DND-41 (cell line): ENCODE measurements around the gene MTERF2.
A peak's percentile ranks its signal among the peaks of the same experiment; 100 is the strongest.

ENCODE experiments used
- ATAC-seq: fragments of 200-7000 bp; cut with Tn5 transposase; 3 replicates; pipeline ENCODE4 v1.9.1; 2021; ENCODE audit warnings: low read depth; ENCODE audit not compliant: insufficient read depth
- DNase-seq: peaks from one replicate; pipeline ENCODE4 v3.0.0-alpha.2; 2020
- H2AFZ ChIP-seq: 2 replicates; pipeline ENCODE4 v1.6.0; 2012; ENCODE audit warnings: low read depth, low read length
- H3K27ac ChIP-seq: 2 replicates; pipeline ENCODE4 v1.5.1; 2012; ENCODE audit warnings: low read length, inconsistent platforms
- H3K27me3 ChIP-seq: fragments of 200-600 bp; sonication (generic); 2 replicates; pipeline ENCODE4 v1.6.0; 2012; ENCODE audit warnings: low read length, mild to moderate bottlenecking, inconsistent platforms; ENCODE audit not compliant: insufficient read depth, poor library complexity
- H3K36me3 ChIP-seq: 2 replicates; pipeline ENCODE4 v1.5.1; 2012; ENCODE audit warnings: low read length, inconsistent platforms; ENCODE audit not compliant: insufficient read depth
- H3K4me1 ChIP-seq: 2 replicates; pipeline ENCODE4 v1.5.1; 2012; ENCODE audit warnings: mild to moderate bottlenecking, low read length; ENCODE audit not compliant: insufficient read depth
- H3K4me2 ChIP-seq: 2 replicates; pipeline ENCODE4 v1.6.0; 2012; ENCODE audit warnings: mild to moderate bottlenecking, moderate library complexity, low read length, inconsistent platforms; ENCODE audit not compliant: insufficient read depth
- H3K4me3 ChIP-seq, 2 experiments: fragments of 200-600 bp in 1 of 2; shearing (Covaris generic) in 1 of 2; 2 replicates each; pipeline ENCODE4 v1.5.1; 2012 to 2016; ENCODE audit warnings: inconsistent platforms in 2 of 2, low read length in 2 of 2, mild to moderate bottlenecking in 2 of 2, low read depth in 1 of 2, moderate library complexity in 1 of 2
- H3K79me2 ChIP-seq: 2 replicates; pipeline ENCODE4 v1.6.0; 2012; ENCODE audit warnings: low read length, inconsistent platforms; ENCODE audit not compliant: insufficient read depth
- H3K9ac ChIP-seq: 2 replicates; pipeline ENCODE4 v1.6.0; 2012; ENCODE audit warnings: low read depth, mild to moderate bottlenecking, inconsistent platforms, low read length, moderate library complexity
- H3K9me3 ChIP-seq: 2 replicates; pipeline ENCODE4 v1.5.1; 2012; ENCODE audit warnings: low read length, moderate library complexity, mild to moderate bottlenecking, inconsistent platforms; ENCODE audit not compliant: insufficient read depth, severe bottlenecking
- H4K20me1 ChIP-seq: 2 replicates; pipeline ENCODE4 v1.6.0; 2012; ENCODE audit warnings: low read length; ENCODE audit not compliant: insufficient read depth
- EZH2 ChIP-seq: IDR thresholded peaks from 3 replicates; pipeline ENCODE4 v1.6.1; 2012; ENCODE audit warnings: borderline replicate concordance, low read depth, mild to moderate bottlenecking, moderate library complexity, low read length, inconsistent platforms; ENCODE audit not compliant: severe bottlenecking
- TF ChIP-seq, protein P1 (sequence below): IDR thresholded peaks from 2 replicates; pipeline ENCODE4 v1.5.1; 2012; ENCODE audit warnings: borderline replicate concordance, low read length, moderate library complexity, mild to moderate bottlenecking; ENCODE audit not compliant: poor library complexity, severe bottlenecking; ENCODE audit errors: extremely low read depth

The MTERF2 gene

DNA sequence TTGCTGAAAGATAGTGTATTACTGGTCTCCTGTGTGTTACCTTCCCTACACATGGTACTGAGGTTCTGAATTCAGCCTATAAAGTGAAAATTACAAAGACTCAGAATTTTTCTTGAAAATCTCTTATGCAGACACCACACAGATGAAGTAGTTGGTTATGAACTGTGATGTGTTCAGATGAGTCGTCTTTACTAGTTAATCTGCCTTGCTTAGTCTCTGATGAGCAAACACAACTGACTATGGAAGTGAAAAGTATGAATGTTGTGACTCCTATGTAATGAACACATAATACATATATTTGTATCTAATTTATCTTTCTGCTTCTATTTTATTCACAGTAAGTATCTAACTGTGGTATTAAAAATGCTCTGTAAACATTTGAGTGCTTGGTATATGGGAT is 4.7 kb downstream of the MTERF2 start:
- DNase-seq, result no peak
- Histone ChIP-seq H4K20me1 (no peaks in the 10 kb centered on the region), H3K9me3 (no peaks in the 10 kb centered on the region), H2AFZ (no peak overlapping the region), H3K79me2 (peaks cover 9% of the 10 kb centered on the region; the same call in 1 of the 2 replicates), H3K4me2 (no peak overlapping the region), H3K4me1 (peaks cover 13% of the 10 kb centered on the region), H3K27me3 (no peaks in the 10 kb centered on the region), H3K27ac (no peak overlapping the region), H3K36me3 (peaks cover 13% of the 10 kb centered on the region), H3K4me3 (no peak overlapping the region), H3K9ac (no peak overlapping the region)
- TF ChIP-seq, protein P1, sequence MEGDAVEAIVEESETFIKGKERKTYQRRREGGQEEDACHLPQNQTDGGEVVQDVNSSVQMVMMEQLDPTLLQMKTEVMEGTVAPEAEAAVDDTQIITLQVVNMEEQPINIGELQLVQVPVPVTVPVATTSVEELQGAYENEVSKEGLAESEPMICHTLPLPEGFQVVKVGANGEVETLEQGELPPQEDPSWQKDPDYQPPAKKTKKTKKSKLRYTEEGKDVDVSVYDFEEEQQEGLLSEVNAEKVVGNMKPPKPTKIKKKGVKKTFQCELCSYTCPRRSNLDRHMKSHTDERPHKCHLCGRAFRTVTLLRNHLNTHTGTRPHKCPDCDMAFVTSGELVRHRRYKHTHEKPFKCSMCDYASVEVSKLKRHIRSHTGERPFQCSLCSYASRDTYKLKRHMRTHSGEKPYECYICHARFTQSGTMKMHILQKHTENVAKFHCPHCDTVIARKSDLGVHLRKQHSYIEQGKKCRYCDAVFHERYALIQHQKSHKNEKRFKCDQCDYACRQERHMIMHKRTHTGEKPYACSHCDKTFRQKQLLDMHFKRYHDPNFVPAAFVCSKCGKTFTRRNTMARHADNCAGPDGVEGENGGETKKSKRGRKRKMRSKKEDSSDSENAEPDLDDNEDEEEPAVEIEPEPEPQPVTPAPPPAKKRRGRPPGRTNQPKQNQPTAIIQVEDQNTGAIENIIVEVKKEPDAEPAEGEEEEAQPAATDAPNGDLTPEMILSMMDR, result no peak
- TF ChIP-seq EZH2, result no peak
- no peak for ATAC-seq

DNA sequence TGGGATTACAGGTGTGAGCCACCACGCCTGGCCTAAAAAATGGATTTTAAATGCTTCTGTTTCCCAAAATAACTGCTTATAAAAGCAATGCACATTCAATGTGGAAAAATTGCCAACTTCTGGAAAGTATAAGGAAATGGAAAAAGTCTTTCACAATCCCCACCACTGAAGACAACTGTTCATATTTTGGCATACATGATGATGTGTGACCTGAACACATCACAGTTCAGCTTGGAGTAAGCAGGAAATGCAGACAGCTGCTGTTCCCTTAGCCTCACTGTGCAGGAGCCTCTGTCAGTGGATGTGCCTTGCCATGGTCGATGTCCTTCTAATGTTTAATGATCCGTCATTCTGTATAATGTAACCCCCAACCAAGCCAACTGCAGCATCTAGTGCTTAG is 5.2 kb downstream of the MTERF2 start:
- no peak overlapping the region for H3K4me2 ChIP-seq
- no peak overlapping the region for H3K9ac ChIP-seq
- no peak overlapping the region for H3K4me3 ChIP-seq
- H3K79me2 ChIP-seq, result peaks cover 9% of the 10 kb centered on the region; the same call in 1 of the 2 replicates
- no peaks in the 10 kb centered on the region for H4K20me1 ChIP-seq
- H3K9me3 ChIP-seq, result no peaks in the 10 kb centered on the region
- no peaks in the 10 kb centered on the region for H3K27me3 ChIP-seq
- ATAC-seq, result no peak
- no peak overlapping the region for H2AFZ ChIP-seq
- TF ChIP-seq, protein P1, result no peak
- no peak for DNase-seq
- H3K27ac ChIP-seq, result no peak overlapping the region
- peaks cover 12% of the 10 kb centered on the region for H3K4me1 ChIP-seq
- H3K36me3 ChIP-seq, result peaks cover 13% of the 10 kb centered on the region

DNA sequence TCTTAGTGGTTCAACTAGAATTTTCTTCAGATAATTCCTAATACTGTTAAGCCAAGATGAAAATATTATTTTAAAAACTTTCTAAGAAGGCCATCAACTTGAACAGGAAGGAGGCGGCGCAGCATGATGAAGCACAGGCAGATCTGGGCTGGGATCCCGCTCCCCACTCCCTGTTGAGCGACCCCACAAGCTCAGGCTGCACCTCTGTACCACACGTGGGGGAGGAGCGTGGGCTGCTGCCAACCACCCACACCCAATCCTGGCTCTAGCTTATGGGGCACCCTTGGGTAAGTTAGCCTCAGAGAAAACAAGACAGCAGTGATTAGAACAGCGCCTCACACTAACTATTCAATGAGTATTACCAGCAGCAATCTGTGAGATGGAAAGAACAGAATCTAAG is 6.0 kb downstream of the MTERF2 start:
- no peaks in the 10 kb centered on the region for H3K27me3 ChIP-seq
- DNase-seq (no peak), ATAC-seq (peak; percentile 39; the same call in 1 of the 3 replicates)
- H4K20me1 ChIP-seq, result no peaks in the 10 kb centered on the region
- H3K9ac ChIP-seq, result no peak overlapping the region
- peaks cover 15% of the 10 kb centered on the region for H3K36me3 ChIP-seq
- H3K4me3 ChIP-seq, result no peak overlapping the region
- peaks cover 7% of the 10 kb centered on the region for H3K4me1 ChIP-seq
- no peak overlapping the region for H2AFZ ChIP-seq
- no peak overlapping the region for H3K27ac ChIP-seq
- no peak overlapping the region for H3K4me2 ChIP-seq
- TF ChIP-seq EZH2, result no peak
- TF ChIP-seq, protein P1, result no peak
- no peaks in the 10 kb centered on the region for H3K9me3 ChIP-seq
- peaks cover 4% of the 10 kb centered on the region; the same call in 1 of the 2 replicates for H3K79me2 ChIP-seq
